A549 (cell line): ENCODE measurements around the gene ARPC2. TPM values are rescaled to one million over a fixed set of nuclear protein-coding genes. Genes with fewer than 3 reads are reported as not detected.
"Not testable (repeated sequence)": the region's sequence is repeated elsewhere in the genome, so short reads cannot be mapped to it uniquely, and the experiment has no call there.

Experiments
- ATAC-seq, 2 experiments: fragments of 200-7000 bp in 1 of 2; fragments of >200 bp in 1 of 2; cut with Nextera tagmentation in 1 of 2; cut with Tn5 transposase in 1 of 2; 3 replicates each; pipeline versions ENCODE4 v1.8.0 to v1.9.1; 2018 to 2020; ENCODE audit warnings: mild to moderate bottlenecking in 1 of 2, moderate library complexity in 1 of 2
- CTCF ChIA-PET: fragments of 300-600 bp; sonication (Branson Sonifier 250); formaldehyde crosslinking; extraction: SDS; loops from one replicate; lab custom pipeline; 2021; ENCODE audit warnings: antibody characterized with exemption, inconsistent platforms; lab: Yijun Ruan, JAX
- POLR2A ChIA-PET: fragments of 350-600 bp; formaldehyde crosslinking; extraction: SDS; loops from one replicate; lab custom pipeline; 2021; ENCODE audit warnings: antibody characterized with exemption, inconsistent platforms; lab: Yijun Ruan, JAX
- DNase-seq, 2 experiments: peaks; one replicate each; pipeline versions ENCODE4 v3.0.0 to v3.0.0-alpha.2; 2011 to 2016; ENCODE audit warnings: low read depth in 1 of 2, low spot score in 1 of 2
- FAIRE-seq: peaks from 2 replicates; lab custom pipeline; 2011; peaks lifted over from hg19 to GRCh38; lab: Jason Lieb, UNC
- H3K27ac ChIP-seq, 2 experiments: fragments of >200 bp; sonication (Bioruptor Twin); formaldehyde crosslinking; 3 replicates each; pipeline ENCODE4 v1.5.1; 2016 to 2017
- H3K4me1 ChIP-seq: fragments of >200 bp; sonication (Bioruptor Twin); formaldehyde crosslinking; 3 replicates; pipeline ENCODE4 v1.6.1; 2016
- H3K4me2 ChIP-seq: fragments of >200 bp; sonication (Bioruptor Twin); formaldehyde crosslinking; 3 replicates; pipeline ENCODE4 v1.6.1; 2016
- H3K4me3 ChIP-seq: fragments of >200 bp; sonication (Bioruptor Twin); formaldehyde crosslinking; 3 replicates; pipeline ENCODE4 v1.5.1; 2016
- H3K9me3 ChIP-seq: fragments of >200 bp; sonication (Bioruptor Twin); formaldehyde crosslinking; 3 replicates; pipeline ENCODE4 v1.6.1; 2016
- CBX8 ChIP-seq: fragments of 200-600 bp; sonication (generic); IDR thresholded peaks from 2 replicates; pipeline ENCODE4 v1.6.1; 2016
- CEBPB ChIP-seq, 2 experiments: fragments of >200 bp in 1 of 2; sonication (Bioruptor Twin) in 1 of 2; formaldehyde crosslinking in 1 of 2; IDR thresholded peaks; 2 replicates each; pipeline ENCODE4 v1.6.1; 2012 to 2016
- CHD2 ChIP-seq: fragments of 150-350 bp; IDR thresholded peaks from 2 replicates; pipeline ENCODE4 v1.6.1; 2014; ENCODE audit warnings: low read length; ENCODE audit not compliant: partially characterized antibody
- EHF ChIP-seq: fragments of 250-450 bp; sonication (Bioruptor Pico); IDR thresholded peaks from 2 replicates; pipeline ENCODE4 v1.5.0; 2020; ENCODE audit warnings: mild to moderate bottlenecking
- FOSB ChIP-seq: fragments of 250-450 bp; sonication (Bioruptor Pico); IDR thresholded peaks from 2 replicates; pipeline ENCODE4 v1.5.0; 2020; ENCODE audit warnings: mild to moderate bottlenecking, moderate library complexity
- FOSL2 ChIP-seq, 2 experiments: fragments of 450-650 bp in 1 of 2; fragments of >200 bp in 1 of 2; sonication (Bioruptor Twin) in 1 of 2; formaldehyde crosslinking; IDR thresholded peaks; 2 replicates each; pipeline versions ENCODE4 v1.5.0 to v1.6.1; 2016 to 2020; ENCODE audit warnings: mild to moderate bottlenecking in 1 of 2, moderate library complexity in 1 of 2
- HDAC2 ChIP-seq: fragments of 200-600 bp; sonication (generic); IDR thresholded peaks from 2 replicates; pipeline ENCODE4 v1.6.1; 2016
- HOXB5 ChIP-seq: fragments of 250-450 bp; sonication (Bioruptor Pico); IDR thresholded peaks from 2 replicates; pipeline ENCODE4 v1.5.0; 2020; ENCODE audit warnings: mild to moderate bottlenecking, moderate library complexity
- KDM1A ChIP-seq: fragments of 200-600 bp; sonication (generic); IDR thresholded peaks from 2 replicates; pipeline ENCODE4 v1.6.1; 2016; ENCODE audit warnings: low read depth, mild to moderate bottlenecking
- KDM5A ChIP-seq: fragments of 200-600 bp; sonication (generic); IDR thresholded peaks from 2 replicates; pipeline ENCODE4 v1.6.1; 2016; ENCODE audit warnings: antibody characterized with exemption, mild to moderate bottlenecking
- NR3C1 ChIP-seq: fragments of >200 bp; sonication (Bioruptor Twin); formaldehyde crosslinking; IDR thresholded peaks from 3 replicates; pipeline ENCODE4 v1.6.1; 2017
- POLR2AphosphoS2 ChIP-seq: conservative IDR thresholded peaks from 2 replicates; pipeline ENCODE4 v1.6.1; 2012; ENCODE audit warnings: low read length, improper control_type of control experiment, inconsistent platforms
- RAD21 ChIP-seq, 2 experiments: fragments of >200 bp in 1 of 2; sonication (Bioruptor Twin) in 1 of 2; formaldehyde crosslinking in 1 of 2; IDR thresholded peaks in 1 of 2; conservative IDR thresholded peaks in 1 of 2; 2 replicates in 1 of 2; 3 replicates in 1 of 2; pipeline ENCODE4 v1.6.1; 2012 to 2018; ENCODE audit warnings: inconsistent platforms in 1 of 2
- SMC3 ChIP-seq: fragments of >200 bp; sonication (Bioruptor Twin); formaldehyde crosslinking; IDR thresholded peaks from 3 replicates; pipeline ENCODE4 v1.6.1; 2018; ENCODE audit warnings: inconsistent platforms
- SREBF2 ChIP-seq: fragments of 450-650 bp; IDR thresholded peaks from 2 replicates; pipeline ENCODE4 v1.6.1; 2014; ENCODE audit warnings: mild to moderate bottlenecking, moderate library complexity
- TFCP2L1 ChIP-seq: fragments of 250-450 bp; sonication (Bioruptor Pico); IDR thresholded peaks from 2 replicates; pipeline ENCODE4 v1.5.0; 2021; ENCODE audit warnings: mild to moderate bottlenecking
- TP53 ChIP-seq: fragments of 250-450 bp; sonication (Bioruptor Pico); IDR thresholded peaks from 2 replicates; pipeline ENCODE4 v1.5.0; 2021; ENCODE audit warnings: mild to moderate bottlenecking, moderate library complexity
- WGBS: methylation state at CpG from one replicate; pipeline ENCODE4 v1.1.6; 2017; ENCODE audit errors: missing lambda C conversion rate; 5-methylcytosine and 5-hydroxymethylcytosine counted together
- polyA plus RNA-seq, 4 experiments: library from polyadenylated mRNA; depleted of rRNA in 3 of 4; stranded (reverse); fragments of >200 nt; fragmentation: RNase III in 1 of 4; extraction: RNeasy Plus Mini Kit Qiagen cat#74134 plus additional on column Dnase treatment in 1 of 4; gene quantifications; 2 replicates in 3 of 4; 3 replicates in 1 of 4; pipeline ENCODE4 v1.2.3, GENCODE V29; 2011 to 2017
- TF ChIP-seq, protein P1 (sequence below): fragments of >200 bp; sonication (Bioruptor Twin); formaldehyde crosslinking; IDR thresholded peaks from 3 replicates; pipeline ENCODE4 v1.6.1; 2016
- TF ChIP-seq, protein P2 (sequence below): fragments of 150-350 bp; IDR thresholded peaks from 2 replicates; pipeline ENCODE4 v1.6.1; 2014; ENCODE audit warnings: low read depth, mild to moderate bottlenecking, low read length
- TF ChIP-seq, protein P3 (sequence below): fragments of 450-650 bp; IDR thresholded peaks from 2 replicates; pipeline ENCODE4 v1.6.1; 2014; ENCODE audit warnings: antibody characterized with exemption
- TF ChIP-seq, protein P4 (sequence below): IDR thresholded peaks from 2 replicates; pipeline ENCODE4 v1.6.1; 2012
- TF ChIP-seq, protein P5 (sequence below): fragments of >200 bp; sonication (Bioruptor Twin); formaldehyde crosslinking; IDR thresholded peaks from 3 replicates; pipeline ENCODE4 v1.5.1; 2016

ARPC2 gene
- polyA plus RNA-seq, 2 of the 4 experiments (the other 2 are of a cell fraction): 263 to 374 TPM

DNA sequence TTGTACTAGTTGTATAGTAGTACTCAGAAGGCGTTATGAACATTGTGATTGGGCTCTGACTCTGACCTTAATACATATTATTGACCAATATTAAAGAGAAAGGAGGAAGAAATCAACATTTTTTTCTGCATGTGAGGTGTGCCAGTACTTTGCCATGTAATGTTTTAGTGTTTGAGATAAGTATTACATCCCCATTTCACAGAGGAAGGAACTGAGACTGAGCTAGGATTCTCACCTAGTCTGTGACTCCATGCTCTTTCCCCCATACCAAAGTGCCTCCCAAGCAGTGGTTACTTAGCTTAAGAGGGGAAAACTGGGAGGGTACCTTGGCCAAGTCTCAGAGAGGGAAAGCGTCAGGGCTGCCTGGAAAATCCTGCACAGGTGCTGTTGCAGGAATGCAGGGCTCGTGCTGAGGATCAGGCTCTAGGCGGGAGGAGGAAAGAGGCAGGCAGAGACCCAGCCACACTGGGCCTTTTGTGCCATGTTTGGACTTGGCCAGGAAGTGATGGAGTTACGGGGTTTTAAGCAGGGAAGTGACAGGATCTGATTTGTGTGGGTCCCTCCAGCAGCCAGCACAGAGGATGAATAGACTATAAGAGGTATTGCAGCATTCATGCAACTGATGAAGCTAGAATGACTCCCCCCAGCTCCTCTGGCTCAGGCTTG, 55.0 kb downstream of the ARPC2 start:
- Histone ChIP-seq H3K4me3 (no peak overlapping the region), H3K4me1 (peaks cover 25% of the 10 kb centered on the region), H3K27ac (peak overlapping the region in 1 of 2 experiments; percentile 71; a peak in 2 of 6 replicates), H3K4me2 (peak overlapping the region; percentile 100), H3K9me3 (no peaks in the 10 kb centered on the region)
- WGBS: 77% methylated on average over 5 of the region's 5 CpGs
- TF ChIP-seq NR3C1 (no peak), FOSB (CRISPR knock-in tag) (no peak), FOSL2 (IDR thresholded peaks at IDR 0.05) (no peak), FOSL2 (CRISPR knock-in tag; IDR thresholded peaks at IDR 0.05) (no peak), SREBF2 (no peak), POLR2AphosphoS2 (no peak), EHF (CRISPR knock-in tag) (no peak), SMC3 (no peak), RAD21 (conservative IDR thresholded peaks at IDR 0.05 in 1 of 2, IDR thresholded peaks at IDR 0.05 in 1 of 2) (no peak), HOXB5 (CRISPR knock-in tag) (no peak), TFCP2L1 (CRISPR knock-in tag) (no peak), CHD2 (no peak), KDM5A (no peak)
- TF ChIP-seq, protein P1, sequence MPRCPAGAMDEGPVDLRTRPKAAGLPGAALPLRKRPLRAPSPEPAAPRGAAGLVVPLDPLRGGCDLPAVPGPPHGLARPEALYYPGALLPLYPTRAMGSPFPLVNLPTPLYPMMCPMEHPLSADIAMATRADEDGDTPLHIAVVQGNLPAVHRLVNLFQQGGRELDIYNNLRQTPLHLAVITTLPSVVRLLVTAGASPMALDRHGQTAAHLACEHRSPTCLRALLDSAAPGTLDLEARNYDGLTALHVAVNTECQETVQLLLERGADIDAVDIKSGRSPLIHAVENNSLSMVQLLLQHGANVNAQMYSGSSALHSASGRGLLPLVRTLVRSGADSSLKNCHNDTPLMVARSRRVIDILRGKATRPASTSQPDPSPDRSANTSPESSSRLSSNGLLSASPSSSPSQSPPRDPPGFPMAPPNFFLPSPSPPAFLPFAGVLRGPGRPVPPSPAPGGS: no peak
- TF ChIP-seq, protein P2, sequence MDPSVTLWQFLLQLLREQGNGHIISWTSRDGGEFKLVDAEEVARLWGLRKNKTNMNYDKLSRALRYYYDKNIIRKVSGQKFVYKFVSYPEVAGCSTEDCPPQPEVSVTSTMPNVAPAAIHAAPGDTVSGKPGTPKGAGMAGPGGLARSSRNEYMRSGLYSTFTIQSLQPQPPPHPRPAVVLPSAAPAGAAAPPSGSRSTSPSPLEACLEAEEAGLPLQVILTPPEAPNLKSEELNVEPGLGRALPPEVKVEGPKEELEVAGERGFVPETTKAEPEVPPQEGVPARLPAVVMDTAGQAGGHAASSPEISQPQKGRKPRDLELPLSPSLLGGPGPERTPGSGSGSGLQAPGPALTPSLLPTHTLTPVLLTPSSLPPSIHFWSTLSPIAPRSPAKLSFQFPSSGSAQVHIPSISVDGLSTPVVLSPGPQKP: no peak
- TF ChIP-seq, protein P3, sequence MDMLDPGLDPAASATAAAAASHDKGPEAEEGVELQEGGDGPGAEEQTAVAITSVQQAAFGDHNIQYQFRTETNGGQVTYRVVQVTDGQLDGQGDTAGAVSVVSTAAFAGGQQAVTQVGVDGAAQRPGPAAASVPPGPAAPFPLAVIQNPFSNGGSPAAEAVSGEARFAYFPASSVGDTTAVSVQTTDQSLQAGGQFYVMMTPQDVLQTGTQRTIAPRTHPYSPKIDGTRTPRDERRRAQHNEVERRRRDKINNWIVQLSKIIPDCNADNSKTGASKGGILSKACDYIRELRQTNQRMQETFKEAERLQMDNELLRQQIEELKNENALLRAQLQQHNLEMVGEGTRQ: no peak
- TF ChIP-seq, protein P4, sequence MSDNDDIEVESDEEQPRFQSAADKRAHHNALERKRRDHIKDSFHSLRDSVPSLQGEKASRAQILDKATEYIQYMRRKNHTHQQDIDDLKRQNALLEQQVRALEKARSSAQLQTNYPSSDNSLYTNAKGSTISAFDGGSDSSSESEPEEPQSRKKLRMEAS: no peak
- no peak for ATAC-seq
- POLR2A ChIA-PET: no interaction called here
- no peak for FAIRE-seq
- no peak for DNase-seq
- CTCF ChIA-PET: interaction anchor here (0.6 to 6.5 kb wide), 24 partner anchors 10 to 374 kb away, joined by 3 to 105 read pairs (median 4); partner anchors contain the start of gene CATIP

DNA sequence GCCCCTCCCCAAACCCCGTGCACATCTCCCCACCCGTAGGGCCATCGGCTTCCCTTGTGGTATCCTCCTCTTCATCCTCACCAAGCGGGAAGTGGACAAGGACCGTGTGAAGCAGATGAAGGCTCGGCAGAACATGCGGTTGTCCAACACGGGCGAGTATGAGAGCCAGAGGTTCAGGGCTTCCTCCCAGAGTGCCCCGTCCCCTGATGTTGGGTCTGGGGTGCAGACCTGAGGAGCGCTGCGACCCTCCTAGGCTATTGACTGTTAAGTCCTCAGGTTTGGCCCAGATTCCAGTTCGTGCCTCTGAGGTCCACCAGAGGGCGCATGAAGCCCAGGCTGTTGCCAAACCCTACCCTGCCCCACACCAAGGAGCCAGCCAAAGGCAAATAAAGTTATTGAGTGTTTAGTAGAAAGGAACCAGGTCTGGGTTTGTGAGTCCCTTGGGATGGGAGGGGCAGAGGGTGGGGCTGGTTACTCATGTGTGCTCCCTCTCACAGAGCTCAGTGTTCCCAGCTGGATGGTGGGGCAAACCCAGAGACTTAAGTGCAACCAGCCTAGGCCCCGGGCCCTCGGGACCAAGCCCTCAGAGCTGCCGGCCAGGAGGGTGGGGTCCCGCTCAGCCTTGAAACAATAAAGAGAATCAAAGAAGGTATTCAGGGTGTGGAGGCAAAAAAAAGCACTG, 55.7 kb downstream of the ARPC2 start:
- TF ChIP-seq CBX8 (no peak), TP53 (no peak), RAD21 (conservative IDR thresholded peaks at IDR 0.05 in 1 of 2, IDR thresholded peaks at IDR 0.05 in 1 of 2) (peak; percentile 82 to 90), HDAC2 (no peak), KDM1A (no peak), CEBPB (IDR thresholded peaks at IDR 0.05) (peak in 1 of 2 experiments; percentile 61; a peak in 1 of 4 replicates), SMC3 (peak; percentile 83)
- TF ChIP-seq, protein P5, sequence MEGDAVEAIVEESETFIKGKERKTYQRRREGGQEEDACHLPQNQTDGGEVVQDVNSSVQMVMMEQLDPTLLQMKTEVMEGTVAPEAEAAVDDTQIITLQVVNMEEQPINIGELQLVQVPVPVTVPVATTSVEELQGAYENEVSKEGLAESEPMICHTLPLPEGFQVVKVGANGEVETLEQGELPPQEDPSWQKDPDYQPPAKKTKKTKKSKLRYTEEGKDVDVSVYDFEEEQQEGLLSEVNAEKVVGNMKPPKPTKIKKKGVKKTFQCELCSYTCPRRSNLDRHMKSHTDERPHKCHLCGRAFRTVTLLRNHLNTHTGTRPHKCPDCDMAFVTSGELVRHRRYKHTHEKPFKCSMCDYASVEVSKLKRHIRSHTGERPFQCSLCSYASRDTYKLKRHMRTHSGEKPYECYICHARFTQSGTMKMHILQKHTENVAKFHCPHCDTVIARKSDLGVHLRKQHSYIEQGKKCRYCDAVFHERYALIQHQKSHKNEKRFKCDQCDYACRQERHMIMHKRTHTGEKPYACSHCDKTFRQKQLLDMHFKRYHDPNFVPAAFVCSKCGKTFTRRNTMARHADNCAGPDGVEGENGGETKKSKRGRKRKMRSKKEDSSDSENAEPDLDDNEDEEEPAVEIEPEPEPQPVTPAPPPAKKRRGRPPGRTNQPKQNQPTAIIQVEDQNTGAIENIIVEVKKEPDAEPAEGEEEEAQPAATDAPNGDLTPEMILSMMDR: peak; percentile 83
- ATAC-seq (peak; percentile 44 to 62), FAIRE-seq (no peak), DNase-seq (peak; percentile 87 to 91)
- ChIA-PET POLR2A (no interaction called here), CTCF (interaction anchor here (0.7 to 6.5 kb wide), 32 partner anchors 11 to 374 kb away, joined by 3 to 105 read pairs (median 4); partner anchors contain the start of genes CATIP and TMBIM1)
- Histone ChIP-seq H3K9me3 (no peaks in the 10 kb centered on the region), H3K27ac (peak overlapping the region; percentile 23 to 71; a peak in 4 of 6 replicates), H3K4me1 (peaks cover 25% of the 10 kb centered on the region), H3K4me2 (peak overlapping the region; percentile 100), H3K4me3 (no peak overlapping the region)
- WGBS: 18% methylated on average over 18 of the region's 18 CpGs

DNA sequence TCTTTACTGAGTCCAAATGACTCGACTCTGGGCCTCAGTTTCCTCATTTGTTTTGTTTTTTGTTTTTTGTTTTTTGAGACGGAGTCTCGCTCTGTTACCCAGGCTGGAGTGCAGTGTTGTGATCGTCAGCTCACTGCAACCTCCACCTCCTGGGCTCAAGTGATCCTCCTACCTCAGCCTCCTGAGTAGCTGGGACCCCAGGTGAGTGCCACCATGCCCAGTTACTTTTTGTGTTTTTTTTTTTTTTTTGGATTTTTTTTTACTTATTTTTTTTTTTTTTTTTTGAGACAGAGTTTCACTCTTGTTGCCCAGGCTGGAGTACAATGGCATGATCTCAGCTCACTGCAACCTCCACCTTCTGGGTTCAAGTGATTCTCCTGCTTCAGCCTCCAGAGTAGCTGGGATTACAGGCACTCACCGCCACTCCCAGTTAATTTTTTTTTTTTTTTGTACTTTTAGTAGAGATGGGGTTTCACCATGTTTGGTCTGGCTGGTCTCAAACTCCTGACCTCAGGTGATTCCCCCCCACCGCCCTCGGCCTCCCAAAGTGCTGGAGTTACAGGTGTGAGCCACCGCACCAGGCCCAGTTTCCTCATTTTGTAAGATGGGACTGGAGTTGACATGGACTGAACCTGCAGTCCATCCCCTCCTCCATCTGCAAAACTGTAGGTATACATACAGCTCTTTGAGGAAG, 56.4 kb downstream of the ARPC2 start:
- H3K4me2 ChIP-seq: peak overlapping the region; percentile 100
- ATAC-seq: not testable (repeated sequence)
- 84% methylated on average over 8 of the region's 8 CpGs for WGBS

More for the DNA sequence above, 56.4 kb downstream of the ARPC2 start:
- DNase-seq, H3K4me3 ChIP-seq, POLR2A ChIA-PET, H3K9me3 ChIP-seq, FAIRE-seq: not testable (repeated sequence)
- CTCF ChIA-PET: interaction anchor here (0.6 to 6.5 kb wide), 25 partner anchors 11 to 556 kb away, joined by 3 to 105 read pairs (median 3); partner anchors contain the start of genes CATIP and TMBIM1
- peaks cover 25% of the 10 kb centered on the region for H3K4me1 ChIP-seq
- H3K27ac ChIP-seq: peak overlapping the region; percentile 23 to 71; a peak in 4 of 6 replicates
